Measurements from ENCODE around the gene FRY.

Gene FRY

DNA sequence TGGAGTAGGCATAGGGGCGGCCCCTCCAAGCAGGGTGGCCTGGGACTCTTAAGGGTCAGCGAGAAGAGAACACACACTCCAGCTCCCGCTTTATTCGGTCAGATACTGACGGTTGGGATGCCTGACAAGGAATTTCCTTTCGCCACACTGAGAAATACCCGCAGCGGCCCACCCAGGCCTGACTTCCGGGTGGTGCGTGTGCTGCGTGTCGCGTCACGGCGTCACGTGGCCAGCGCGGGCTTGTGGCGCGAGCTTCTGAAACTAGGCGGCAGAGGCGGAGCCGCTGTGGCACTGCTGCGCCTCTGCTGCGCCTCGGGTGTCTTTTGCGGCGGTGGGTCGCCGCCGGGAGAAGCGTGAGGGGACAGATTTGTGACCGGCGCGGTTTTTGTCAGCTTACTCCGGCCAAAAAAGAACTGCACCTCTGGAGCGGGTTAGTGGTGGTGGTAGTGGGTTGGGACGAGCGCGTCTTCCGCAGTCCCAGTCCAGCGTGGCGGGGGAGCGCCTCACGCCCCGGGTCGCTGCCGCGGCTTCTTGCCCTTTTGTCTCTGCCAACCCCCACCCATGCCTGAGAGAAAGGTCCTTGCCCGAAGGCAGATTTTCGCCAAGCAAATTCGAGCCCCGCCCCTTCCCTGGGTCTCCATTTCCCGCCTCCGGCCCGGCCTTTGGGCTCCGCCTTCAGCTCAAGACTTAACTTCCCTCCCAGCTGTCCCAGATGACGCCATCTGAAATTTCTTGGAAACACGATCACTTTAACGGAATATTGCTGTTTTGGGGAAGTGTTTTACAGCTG is 283.9 kb downstream of the FRY start, which contains the start of the genes BRCA2 and ZAR1L:
TSS of gene BRCA2 (plus strand) at position 271 of the 790 bp plus-strand sequence. CDS start 953 bp downstream, outside the sequence.
TSS of gene ZAR1L (minus strand) at position 126 of the 790 bp plus-strand sequence. CDS start 3,438 bp downstream, outside the sequence.
- peak; percentile 90 for DNase-seq

DNA sequence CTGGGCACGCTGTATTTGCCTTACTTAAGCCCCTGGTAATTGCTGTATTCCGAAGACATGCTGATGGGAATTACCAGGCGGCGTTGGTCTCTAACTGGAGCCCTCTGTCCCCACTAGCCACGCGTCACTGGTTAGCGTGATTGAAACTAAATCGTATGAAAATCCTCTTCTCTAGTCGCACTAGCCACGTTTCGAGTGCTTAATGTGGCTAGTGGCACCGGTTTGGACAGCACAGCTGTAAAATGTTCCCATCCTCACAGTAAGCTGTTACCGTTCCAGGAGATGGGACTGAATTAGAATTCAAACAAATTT is 284.4 kb downstream of the FRY start:
- DNase-seq: no peak

DNA sequence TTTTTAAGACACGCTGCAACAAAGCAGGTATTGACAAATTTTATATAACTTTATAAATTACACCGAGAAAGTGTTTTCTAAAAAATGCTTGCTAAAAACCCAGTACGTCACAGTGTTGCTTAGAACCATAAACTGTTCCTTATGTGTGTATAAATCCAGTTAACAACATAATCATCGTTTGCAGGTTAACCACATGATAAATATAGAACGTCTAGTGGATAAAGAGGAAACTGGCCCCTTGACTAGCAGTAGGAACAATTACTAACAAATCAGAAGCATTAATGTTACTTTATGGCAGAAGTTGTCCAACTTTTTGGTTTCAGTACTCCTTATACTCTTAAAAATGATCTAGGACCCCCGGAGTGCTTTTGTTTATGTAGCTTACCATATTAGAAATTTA is 284.9 kb downstream of the FRY start:
- no peak for DNase-seq

DNA sequence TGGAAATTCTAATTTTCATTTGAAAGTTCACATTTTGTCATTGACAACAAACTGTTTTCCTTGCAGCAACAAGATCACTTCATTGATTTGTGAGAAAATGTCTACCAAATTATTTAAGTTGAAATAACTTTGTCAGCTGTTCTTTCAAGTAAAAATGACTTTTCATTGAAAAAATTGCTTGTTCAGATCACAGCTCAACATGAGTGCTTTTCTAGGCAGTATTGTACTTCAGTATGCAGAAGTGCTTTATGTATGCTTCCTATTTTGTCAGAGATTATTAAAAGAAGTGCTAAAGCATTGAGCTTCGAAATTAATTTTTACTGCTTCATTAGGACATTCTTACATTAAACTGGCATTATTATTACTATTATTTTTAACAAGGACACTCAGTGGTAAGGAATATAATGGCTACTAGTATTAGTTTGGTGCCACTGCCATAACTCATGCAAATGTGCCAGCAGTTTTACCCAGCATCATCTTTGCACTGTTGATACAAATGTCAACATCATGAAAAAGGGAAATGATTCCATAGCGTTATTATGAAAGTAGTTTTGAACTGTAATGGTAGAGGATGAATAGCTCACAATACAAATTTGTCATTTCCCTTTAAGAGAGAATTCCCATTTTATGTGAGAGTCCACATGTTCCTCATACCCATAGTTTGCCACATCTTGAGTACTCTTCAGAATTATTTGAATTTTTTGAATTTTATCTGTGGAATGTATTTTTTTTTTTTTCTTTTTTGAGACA is 286.3 kb downstream of the FRY start:
- DNase-seq: no peak

DNA sequence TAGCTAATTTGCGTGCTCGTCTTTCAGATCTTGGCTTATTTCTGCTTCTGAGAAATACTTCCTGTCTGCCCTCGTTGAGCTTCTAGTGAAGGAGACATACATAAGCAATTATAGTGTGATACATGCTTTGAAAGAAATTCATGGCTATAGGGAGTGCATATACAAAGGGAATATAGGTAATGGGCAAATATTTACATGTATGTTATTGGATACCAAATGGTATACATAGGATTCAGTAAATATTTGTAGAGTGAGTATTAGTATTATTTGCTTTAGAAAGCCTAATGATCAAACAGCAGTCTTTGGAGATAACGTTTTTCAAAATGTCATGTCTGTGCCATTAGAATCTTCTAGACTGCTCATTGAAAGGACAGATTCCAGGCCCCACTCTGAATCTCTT is 289.0 kb downstream of the FRY start:
- DNase-seq: no peak

DNA sequence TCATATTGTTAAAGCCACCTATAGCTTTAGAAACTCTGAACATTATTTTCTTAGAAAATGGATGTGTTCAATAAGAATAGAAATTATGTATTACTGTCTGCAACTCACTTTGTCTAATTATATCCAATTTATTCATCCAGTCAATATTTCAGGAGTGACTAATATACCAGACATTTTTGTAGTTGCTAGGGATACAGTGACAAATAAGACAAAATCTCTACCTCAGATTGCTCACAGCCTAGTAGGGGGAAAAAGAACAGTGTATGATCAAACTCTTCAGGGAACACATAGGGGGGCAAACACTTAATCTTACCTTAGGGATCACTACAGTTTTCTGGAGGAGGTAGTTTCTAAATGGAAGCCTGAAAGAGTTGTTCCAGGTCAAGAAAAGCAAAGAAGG is 292.3 kb downstream of the FRY start:
- DNase-seq: no peak

DNA sequence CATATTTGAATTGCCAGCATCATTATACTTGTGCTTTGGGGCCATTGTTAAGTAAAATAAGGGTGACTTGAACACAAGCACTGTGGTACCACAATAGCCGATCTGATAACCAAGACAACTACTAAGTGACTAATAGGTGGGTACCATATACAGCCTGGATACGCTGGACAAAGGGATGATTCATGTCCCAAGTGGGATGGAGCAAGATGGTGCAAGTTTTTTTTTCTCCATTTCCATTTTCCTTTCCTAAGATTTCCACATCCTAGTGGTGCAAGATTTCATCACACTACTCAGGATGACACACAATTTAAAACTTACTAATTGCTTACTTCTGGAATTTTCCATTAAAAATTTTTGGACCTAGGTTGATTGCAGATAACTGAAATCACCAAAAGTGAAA is 298.9 kb downstream of the FRY start:
- no peak for DNase-seq

DNA sequence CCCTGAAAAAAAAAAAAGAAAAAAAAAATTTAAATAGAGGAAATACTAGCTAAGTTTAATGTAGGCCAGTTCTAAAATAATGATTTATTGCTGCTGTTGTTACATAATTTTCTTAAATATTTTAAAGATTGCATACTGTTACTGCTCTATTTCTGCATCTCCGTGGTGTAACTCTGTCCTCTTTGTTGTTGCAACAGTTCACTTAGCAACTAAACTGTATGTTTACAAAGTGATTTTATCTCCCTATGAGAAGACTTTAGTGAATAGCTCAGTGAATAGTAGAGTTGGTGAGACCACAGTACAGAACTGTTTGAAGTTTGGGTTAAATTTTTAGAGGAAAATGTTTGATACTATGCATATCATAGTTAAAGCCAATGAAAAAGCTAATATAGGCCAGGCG is 303.1 kb downstream of the FRY start:
- DNase-seq: no peak

DNA sequence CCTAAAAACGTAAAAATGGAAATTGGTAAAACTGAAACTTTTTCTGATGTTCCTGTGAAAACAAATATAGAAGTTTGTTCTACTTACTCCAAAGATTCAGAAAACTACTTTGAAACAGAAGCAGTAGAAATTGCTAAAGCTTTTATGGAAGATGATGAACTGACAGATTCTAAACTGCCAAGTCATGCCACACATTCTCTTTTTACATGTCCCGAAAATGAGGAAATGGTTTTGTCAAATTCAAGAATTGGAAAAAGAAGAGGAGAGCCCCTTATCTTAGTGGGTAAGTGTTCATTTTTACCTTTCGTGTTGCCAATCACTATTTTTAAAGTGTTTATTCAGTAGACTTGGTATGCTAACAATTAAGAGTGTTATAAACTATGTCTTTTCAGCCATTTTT is 309.3 kb downstream of the FRY start:
- DNase-seq: no peak

DNA sequence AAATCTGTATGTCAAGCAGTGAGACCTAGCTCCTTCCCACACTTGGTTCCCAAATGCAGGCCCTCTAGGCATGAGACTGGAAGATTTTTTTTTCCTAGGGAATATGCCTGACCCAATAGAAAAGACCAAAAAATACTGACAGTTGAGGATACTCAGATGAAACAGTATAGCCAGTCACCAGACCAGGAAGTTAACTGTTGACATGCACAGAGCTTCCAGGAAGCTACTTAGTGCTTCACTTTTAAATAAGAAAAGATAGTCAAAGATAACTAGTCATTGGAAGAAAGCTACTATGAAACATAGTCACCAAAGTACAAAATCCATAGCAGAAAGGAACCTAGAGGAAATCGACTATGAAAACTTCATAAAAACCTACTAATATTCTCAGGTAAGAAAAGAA is 316.1 kb downstream of the FRY start:
- DNase-seq: no peak

All from RPMI8226 (cell line).